K562 (cell line): ENCODE data around the gene CKAP2. TPM values are rescaled to one million over a fixed set of nuclear protein-coding genes. Genes with fewer than 3 reads are reported as not detected.

Experiments
- CBX1 ChIP-seq: sonication (generic); IDR thresholded peaks from 2 replicates; pipeline ENCODE4 v1.6.1; 2016; ENCODE audit warnings: antibody characterized with exemption, low read depth, mild to moderate bottlenecking
- CREB1 ChIP-seq, 2 experiments: sonication (generic) in 1 of 2; formaldehyde crosslinking in 1 of 2; IDR thresholded peaks; 2 replicates each; pipeline versions ENCODE4 v1.6.1 to v1.8.0; 2012 to 2022; ENCODE audit warnings: inconsistent platforms in 1 of 2, mild to moderate bottlenecking in 1 of 2, missing genetic modification reagents in 1 of 2, moderate library complexity in 1 of 2
- CREM ChIP-seq: IDR thresholded peaks from 2 replicates; pipeline ENCODE4 v1.6.1; 2014; ENCODE audit warnings: antibody characterized with exemption, low read depth
- DPF2 ChIP-seq: fragments of 450-650 bp; IDR thresholded peaks from 2 replicates; pipeline ENCODE4 v1.6.1; 2016
- FOXM1 ChIP-seq, 2 experiments: fragments of 450-650 bp in 1 of 2; sonication (generic) in 1 of 2; formaldehyde crosslinking in 1 of 2; IDR thresholded peaks; 2 replicates each; pipeline versions ENCODE4 v1.6.1 to v1.9.0; 2017 to 2022; ENCODE audit warnings: low read depth in 2 of 2, mild to moderate bottlenecking in 2 of 2, missing genetic modification reagents in 1 of 2, moderate library complexity in 1 of 2
- HDAC3 ChIP-seq: fragments of 450-650 bp; IDR thresholded peaks from 2 replicates; pipeline ENCODE4 v1.6.1; 2018; ENCODE audit warnings: borderline replicate concordance, mild to moderate bottlenecking, moderate library complexity; ENCODE audit not compliant: partially characterized antibody
- HMG20B ChIP-seq: fragments of 250-450 bp; sonication (Bioruptor Pico); IDR thresholded peaks from 2 replicates; pipeline ENCODE4 v1.5.0; 2021; ENCODE audit warnings: mild to moderate bottlenecking
- MTF1 ChIP-seq: fragments of 250-450 bp; sonication (Bioruptor Pico); IDR thresholded peaks from 2 replicates; pipeline ENCODE4 v1.9.0; 2021; ENCODE audit warnings: moderate library complexity, mild to moderate bottlenecking, inconsistent platforms, borderline replicate concordance
- NFYB ChIP-seq: IDR thresholded peaks from 2 replicates; pipeline ENCODE4 v1.6.1; 2011; ENCODE audit warnings: mild to moderate bottlenecking, moderate library complexity; ENCODE audit not compliant: insufficient read length; ENCODE audit errors: extremely low read depth
- PCBP2 ChIP-seq: fragments of 200-400 bp; formaldehyde crosslinking; IDR thresholded peaks from 2 replicates; pipeline ENCODE4 v1.6.1; 2018; ENCODE audit warnings: low read length, low read depth, mild to moderate bottlenecking, moderate library complexity; ENCODE audit not compliant: poor library complexity, severe bottlenecking
- POLR2A ChIP-seq: fragments of 450-650 bp; conservative IDR thresholded peaks from 2 replicates; pipeline ENCODE4 v1.6.1; 2016
- RCOR1 ChIP-seq, 2 experiments: IDR thresholded peaks; 2 replicates each; pipeline ENCODE4 v1.6.1; 2012; ENCODE audit warnings: low read depth in 2 of 2, low read length in 2 of 2, borderline replicate concordance in 1 of 2, improper control_type of control experiment in 1 of 2
- ZFX ChIP-seq: sonication (generic); formaldehyde crosslinking; IDR thresholded peaks from 2 replicates; pipeline ENCODE4 v1.8.0; 2022; ENCODE audit warnings: mild to moderate bottlenecking, missing genetic modification reagents, moderate library complexity
- ZNF766 ChIP-seq: fragments of 200-800 bp; sonication (Bioruptor generic); conservative IDR thresholded peaks from 2 replicates; pipeline ENCODE4 v1.6.1; 2016; ENCODE audit warnings: missing genetic modification characterization, missing compliant biosample characterization
- polyA plus RNA-seq, 8 experiments: library from polyadenylated mRNA; depleted of rRNA in 4 of 8; stranded (reverse) in 5 of 8; unstranded in 3 of 8; fragments of >200 nt; fragmentation: Nextera tagmentation in 2 of 8; fragmentation: Illumina TruSeq in 1 of 8; extraction: Ambion mirVana in 2 of 8; extraction: Trizol in 1 of 8; gene quantifications; 2 replicates each; pipeline versions ENCODE4 v1.2.1 to v1.2.3, GENCODE V29; 2011 to 2014; ENCODE audit warnings: inconsistent platforms in 1 of 8, missing spikeins in 1 of 8
- total RNA-seq, 7 experiments: library from RNA; depleted of rRNA in 6 of 7; stranded (reverse); fragments of >200 nt in 6 of 7; fragmentation: Illumina TruSeq in 2 of 7; extraction: Trizol in 2 of 7; gene quantifications; 2 replicates each; pipeline versions ENCODE4 v1.2.1 to v1.2.3, GENCODE V29; 2011 to 2021; ENCODE audit warnings: low replicate concordance in 1 of 7
- TF ChIP-seq, protein P1 (sequence below): sonication (generic); formaldehyde crosslinking; IDR thresholded peaks from 2 replicates; pipeline ENCODE4 v1.8.0; 2022; ENCODE audit warnings: mild to moderate bottlenecking, missing genetic modification reagents
- TF ChIP-seq, protein P2 (sequence below): fragments of 450-650 bp; formaldehyde crosslinking; IDR thresholded peaks from 2 replicates; pipeline ENCODE4 v1.4.0; 2022; ENCODE audit warnings: mild to moderate bottlenecking, moderate library complexity
- TF ChIP-seq, protein P3 (sequence below): fragments of 250-450 bp; sonication (Bioruptor Pico); IDR thresholded peaks from 2 replicates; pipeline ENCODE4 v1.5.1; 2021; ENCODE audit warnings: mild to moderate bottlenecking

Gene CKAP2
- total and polyA plus RNA-seq, 9 of the 15 experiments (the other 6 are each of a cell fraction or from before 2014, with no cell fraction given): 21.9 to 63.5 (median 34.8) TPM

DNA sequence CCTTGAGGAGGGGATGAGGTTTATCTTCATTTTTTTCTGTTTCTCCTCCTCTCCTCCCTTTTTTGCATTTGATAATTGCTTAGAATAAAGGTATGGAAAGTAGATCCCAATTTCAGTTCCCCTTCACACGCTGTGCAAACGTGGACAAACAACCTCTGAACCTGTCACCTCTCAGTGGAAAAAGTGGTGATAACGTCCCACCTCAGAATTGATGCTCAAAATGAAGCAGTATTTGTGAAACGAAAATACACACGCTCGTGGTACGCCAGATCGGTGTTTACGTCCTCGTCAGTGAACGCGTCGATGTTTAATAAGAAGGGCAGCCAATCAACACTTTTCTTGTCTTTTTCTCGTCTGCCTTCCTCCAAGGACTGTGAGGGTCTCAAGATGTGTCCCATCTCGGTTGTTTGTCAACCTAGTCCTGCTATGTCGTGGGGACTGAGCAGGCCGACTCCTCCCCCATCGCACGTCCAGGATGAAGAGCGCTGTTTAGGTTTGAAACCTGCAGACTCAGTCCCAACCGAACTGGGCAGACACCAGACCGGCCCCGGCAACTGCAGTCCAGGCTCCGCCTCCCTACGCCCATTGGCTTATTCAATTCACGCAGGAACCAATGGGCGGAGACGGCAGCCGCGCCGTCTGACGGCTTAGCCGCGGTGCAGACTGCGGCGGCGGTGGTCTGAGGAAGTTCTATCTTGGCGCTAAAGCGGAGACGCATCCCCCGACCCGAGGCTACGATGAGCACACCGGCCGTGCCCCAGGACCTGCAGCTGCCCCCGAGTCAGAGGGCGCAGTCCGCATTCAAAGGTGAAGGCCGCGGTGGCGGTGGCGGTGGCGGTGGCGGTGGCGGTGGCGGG, at the start of gene CKAP2 (continued):
- TF ChIP-seq, protein P1, sequence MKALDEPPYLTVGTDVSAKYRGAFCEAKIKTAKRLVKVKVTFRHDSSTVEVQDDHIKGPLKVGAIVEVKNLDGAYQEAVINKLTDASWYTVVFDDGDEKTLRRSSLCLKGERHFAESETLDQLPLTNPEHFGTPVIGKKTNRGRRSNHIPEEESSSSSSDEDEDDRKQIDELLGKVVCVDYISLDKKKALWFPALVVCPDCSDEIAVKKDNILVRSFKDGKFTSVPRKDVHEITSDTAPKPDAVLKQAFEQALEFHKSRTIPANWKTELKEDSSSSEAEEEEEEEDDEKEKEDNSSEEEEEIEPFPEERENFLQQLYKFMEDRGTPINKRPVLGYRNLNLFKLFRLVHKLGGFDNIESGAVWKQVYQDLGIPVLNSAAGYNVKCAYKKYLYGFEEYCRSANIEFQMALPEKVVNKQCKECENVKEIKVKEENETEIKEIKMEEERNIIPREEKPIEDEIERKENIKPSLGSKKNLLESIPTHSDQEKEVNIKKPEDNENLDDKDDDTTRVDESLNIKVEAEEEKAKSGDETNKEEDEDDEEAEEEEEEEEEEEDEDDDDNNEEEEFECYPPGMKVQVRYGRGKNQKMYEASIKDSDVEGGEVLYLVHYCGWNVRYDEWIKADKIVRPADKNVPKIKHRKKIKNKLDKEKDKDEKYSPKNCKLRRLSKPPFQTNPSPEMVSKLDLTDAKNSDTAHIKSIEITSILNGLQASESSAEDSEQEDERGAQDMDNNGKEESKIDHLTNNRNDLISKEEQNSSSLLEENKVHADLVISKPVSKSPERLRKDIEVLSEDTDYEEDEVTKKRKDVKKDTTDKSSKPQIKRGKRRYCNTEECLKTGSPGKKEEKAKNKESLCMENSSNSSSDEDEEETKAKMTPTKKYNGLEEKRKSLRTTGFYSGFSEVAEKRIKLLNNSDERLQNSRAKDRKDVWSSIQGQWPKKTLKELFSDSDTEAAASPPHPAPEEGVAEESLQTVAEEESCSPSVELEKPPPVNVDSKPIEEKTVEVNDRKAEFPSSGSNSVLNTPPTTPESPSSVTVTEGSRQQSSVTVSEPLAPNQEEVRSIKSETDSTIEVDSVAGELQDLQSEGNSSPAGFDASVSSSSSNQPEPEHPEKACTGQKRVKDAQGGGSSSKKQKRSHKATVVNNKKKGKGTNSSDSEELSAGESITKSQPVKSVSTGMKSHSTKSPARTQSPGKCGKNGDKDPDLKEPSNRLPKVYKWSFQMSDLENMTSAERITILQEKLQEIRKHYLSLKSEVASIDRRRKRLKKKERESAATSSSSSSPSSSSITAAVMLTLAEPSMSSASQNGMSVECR (CRISPR knock-in tag): peak; percentile 45; the same call in 1 of the 2 replicates
- no peak for TF ChIP-seq HMG20B (CRISPR knock-in tag)
- peak; percentile 46 for TF ChIP-seq DPF2
- TF ChIP-seq POLR2A: peak; percentile 91
- peak; percentile 93 for TF ChIP-seq ZFX (CRISPR knock-in tag)
- no peak for TF ChIP-seq HDAC3
- TF ChIP-seq RCOR1 (IDR thresholded peaks at IDR 0.05; ENCODE audit: borderline replicate concordance in 1 of 2, low read depth in 2 of 2, low read length in 2 of 2): peak in 1 of 2 experiments; percentile 40; a peak in 1 of 4 replicates
- TF ChIP-seq CBX1: peak; percentile 32; the same call in 1 of the 2 replicates
- TF ChIP-seq MTF1: no peak
- TF ChIP-seq CREB1 (IDR thresholded peaks at IDR 0.05): no peak
- TF ChIP-seq CREB1 (CRISPR knock-in tag; IDR thresholded peaks at IDR 0.05): peak; percentile 68
- no peak for TF ChIP-seq PCBP2
- 0 out of 2 replicates have a peak, but pooled peaks have one; percentile 58 for TF ChIP-seq ZNF766 (CRISPR knock-in tag)
- peak; percentile 92 for TF ChIP-seq NFYB
- TF ChIP-seq, protein P2, sequence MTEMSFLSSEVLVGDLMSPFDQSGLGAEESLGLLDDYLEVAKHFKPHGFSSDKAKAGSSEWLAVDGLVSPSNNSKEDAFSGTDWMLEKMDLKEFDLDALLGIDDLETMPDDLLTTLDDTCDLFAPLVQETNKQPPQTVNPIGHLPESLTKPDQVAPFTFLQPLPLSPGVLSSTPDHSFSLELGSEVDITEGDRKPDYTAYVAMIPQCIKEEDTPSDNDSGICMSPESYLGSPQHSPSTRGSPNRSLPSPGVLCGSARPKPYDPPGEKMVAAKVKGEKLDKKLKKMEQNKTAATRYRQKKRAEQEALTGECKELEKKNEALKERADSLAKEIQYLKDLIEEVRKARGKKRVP (CRISPR knock-in tag): no peak
- TF ChIP-seq FOXM1 (IDR thresholded peaks at IDR 0.05; ENCODE audit: low read depth): peak; percentile 99
- TF ChIP-seq FOXM1 (CRISPR knock-in tag; IDR thresholded peaks at IDR 0.05; ENCODE audit: low read depth): peak; percentile 98
- TF ChIP-seq CREM: peak; percentile 43
- TF ChIP-seq, protein P3, sequence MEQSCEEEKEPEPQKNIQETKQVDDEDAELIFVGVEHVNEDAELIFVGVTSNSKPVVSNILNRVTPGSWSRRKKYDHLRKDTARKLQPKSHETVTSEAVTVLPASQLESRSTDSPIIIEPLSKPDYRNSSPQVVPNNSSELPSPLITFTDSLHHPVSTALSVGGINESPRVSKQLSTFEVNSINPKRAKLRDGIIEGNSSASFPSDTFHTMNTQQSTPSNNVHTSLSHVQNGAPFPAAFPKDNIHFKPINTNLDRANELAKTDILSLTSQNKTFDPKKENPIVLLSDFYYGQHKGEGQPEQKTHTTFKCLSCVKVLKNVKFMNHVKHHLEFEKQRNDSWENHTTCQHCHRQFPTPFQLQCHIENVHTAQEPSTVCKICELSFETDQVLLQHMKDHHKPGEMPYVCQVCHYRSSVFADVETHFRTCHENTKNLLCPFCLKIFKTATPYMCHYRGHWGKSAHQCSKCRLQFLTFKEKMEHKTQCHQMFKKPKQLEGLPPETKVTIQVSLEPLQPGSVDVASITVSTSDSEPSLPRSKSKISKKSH (CRISPR knock-in tag): no peak
